Loucy (cell line): ENCODE measurements around the gene TLCD3B.

ENCODE experiments used
- EZH2phosphoT487 ChIP-seq: fragments of 200-600 bp; IDR thresholded peaks from 2 replicates; pipeline ENCODE4 v1.6.1; 2018; ENCODE audit warnings: antibody characterized with exemption, mild to moderate bottlenecking, moderate library complexity, borderline replicate concordance
- TF ChIP-seq, protein P1 (sequence below): fragments of 200-600 bp; sonication (generic); conservative IDR thresholded peaks from 2 replicates; pipeline ENCODE4 v1.5.1; 2014; ENCODE audit warnings: mild to moderate bottlenecking, antibody characterized with exemption, low read length

DNA sequence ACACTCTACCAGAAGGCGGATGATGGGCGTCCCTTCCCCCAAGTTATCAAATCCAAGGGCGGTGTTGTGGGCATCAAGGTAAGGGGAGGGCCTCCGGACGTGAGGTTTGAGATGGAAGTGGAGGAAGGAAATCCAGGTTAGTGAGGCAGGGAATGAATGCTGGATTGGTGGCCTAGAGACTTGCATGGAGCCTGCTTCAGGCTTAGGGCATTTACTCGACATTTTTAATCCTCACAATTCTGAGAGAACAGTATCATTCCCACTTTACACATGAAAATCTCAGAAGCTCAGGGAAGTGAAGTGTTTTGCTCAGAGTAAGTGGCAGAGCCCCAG, 36.5 kb upstream of the TLCD3B start:
- TF ChIP-seq, protein P1, sequence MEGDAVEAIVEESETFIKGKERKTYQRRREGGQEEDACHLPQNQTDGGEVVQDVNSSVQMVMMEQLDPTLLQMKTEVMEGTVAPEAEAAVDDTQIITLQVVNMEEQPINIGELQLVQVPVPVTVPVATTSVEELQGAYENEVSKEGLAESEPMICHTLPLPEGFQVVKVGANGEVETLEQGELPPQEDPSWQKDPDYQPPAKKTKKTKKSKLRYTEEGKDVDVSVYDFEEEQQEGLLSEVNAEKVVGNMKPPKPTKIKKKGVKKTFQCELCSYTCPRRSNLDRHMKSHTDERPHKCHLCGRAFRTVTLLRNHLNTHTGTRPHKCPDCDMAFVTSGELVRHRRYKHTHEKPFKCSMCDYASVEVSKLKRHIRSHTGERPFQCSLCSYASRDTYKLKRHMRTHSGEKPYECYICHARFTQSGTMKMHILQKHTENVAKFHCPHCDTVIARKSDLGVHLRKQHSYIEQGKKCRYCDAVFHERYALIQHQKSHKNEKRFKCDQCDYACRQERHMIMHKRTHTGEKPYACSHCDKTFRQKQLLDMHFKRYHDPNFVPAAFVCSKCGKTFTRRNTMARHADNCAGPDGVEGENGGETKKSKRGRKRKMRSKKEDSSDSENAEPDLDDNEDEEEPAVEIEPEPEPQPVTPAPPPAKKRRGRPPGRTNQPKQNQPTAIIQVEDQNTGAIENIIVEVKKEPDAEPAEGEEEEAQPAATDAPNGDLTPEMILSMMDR, result no peak
- TF ChIP-seq EZH2phosphoT487, result no peak
